Limb (tissue), 2 donors: ENCODE results near the gene NUSAP1.
"Not testable (repeated sequence)": the region's sequence is repeated elsewhere in the genome, so short reads cannot be mapped to it uniquely, and the experiment has no call there.

Experiments used
- DNase-seq, 2 donors: peaks; one replicate each; pipeline ENCODE4 v3.0.0-alpha.2; 2016; ENCODE audit errors: extremely low spot score in 2 of 2

Gene NUSAP1

GRCh38 chr15:41332194-41333025 lies at the start of gene NUSAP1, which contains the start of gene OIP5:
TSS of gene NUSAP1 (plus strand) at chr15:41332881. CDS start at chr15:41332958, 77 bp downstream.
TSS of gene OIP5 (minus strand) at chr15:41332591. CDS start at chr15:41332561, 30 bp downstream.
- DNase-seq = peak; percentile 96 to 99

- not testable (repeated sequence) for DNase-seq
These were observed 49.6 kb upstream of the NUSAP1 start for GRCh38 chr15:41282980-41283652.

- DNase-seq = peak; percentile 98
These were observed 48.8 kb upstream of the NUSAP1 start for GRCh38 chr15:41283653-41284426.

- peak in 1 of 2 donors; percentile 12 for DNase-seq
These were observed 48.1 kb upstream of the NUSAP1 start for GRCh38 chr15:41284427-41285177.

- no peak for DNase-seq
These were observed 47.4 kb upstream of the NUSAP1 start for GRCh38 chr15:41285285-41285684.

GRCh38 chr15:41286665-41287333 lies 45.9 kb upstream of the NUSAP1 start:
- DNase-seq = no peak

GRCh38 chr15:41288464-41288863 lies 44.2 kb upstream of the NUSAP1 start:
- no peak for DNase-seq

GRCh38 chr15:41289953-41290352 lies 42.7 kb upstream of the NUSAP1 start:
- no peak for DNase-seq

- DNase-seq = no peak
These were observed 41.5 kb upstream of the NUSAP1 start for GRCh38 chr15:41291065-41291631.

GRCh38 chr15:41292521-41292920 lies 40.2 kb upstream of the NUSAP1 start:
- DNase-seq = no peak

- DNase-seq = not testable (repeated sequence)
These were observed 31.5 kb upstream of the NUSAP1 start for GRCh38 chr15:41301139-41301538.

- DNase-seq = no peak
These were observed 31.1 kb upstream of the NUSAP1 start for GRCh38 chr15:41301587-41301986.

GRCh38 chr15:41304149-41304770 lies 28.4 kb upstream of the NUSAP1 start:
- DNase-seq = no peak

- DNase-seq = no peak
These were observed 25.0 kb upstream of the NUSAP1 start for GRCh38 chr15:41307679-41308078.

- DNase-seq = no peak
These were observed 23.3 kb upstream of the NUSAP1 start for GRCh38 chr15:41309226-41309905.

GRCh38 chr15:41320805-41321330 lies 11.8 kb upstream of the NUSAP1 start:
- not testable (repeated sequence) for DNase-seq

GRCh38 chr15:41323611-41324010 lies 9.1 kb upstream of the NUSAP1 start:
- no peak for DNase-seq

- no peak for DNase-seq
These were observed 1.4 kb upstream of the NUSAP1 start for GRCh38 chr15:41331281-41331680.

GRCh38 chr15:41331833-41332193 lies 868 bp upstream of the NUSAP1 start:
- DNase-seq = peak in 1 of 2 donors; percentile 56
